RWPE2 (cell line): ENCODE results near the gene ABCA7.

Experiments
- ATAC-seq: fragments of 200-7000 bp; cut with Tn5 transposase; 3 replicates; pipeline ENCODE4 v1.9.1; 2021; ENCODE audit warnings: low read depth
- DNase-seq: peaks from one replicate; pipeline ENCODE4 v3.0.0-alpha.2; 2020; ENCODE audit warnings: low spot score
- H3K27ac ChIP-seq: fragments of 450-650 bp; 2 replicates; pipeline ENCODE4 v1.5.1; 2017; ENCODE audit warnings: mild to moderate bottlenecking; ENCODE audit not compliant: poor library complexity, severe bottlenecking
- H3K27me3 ChIP-seq: fragments of 250-450 bp; sonication (Bioruptor Pico); 2 replicates; pipeline ENCODE4 v1.5.1; 2021; ENCODE audit warnings: mild to moderate bottlenecking, moderate library complexity; ENCODE audit not compliant: insufficient read depth, poor library complexity, severe bottlenecking
- H3K36me3 ChIP-seq: fragments of 250-450 bp; sonication (Bioruptor Pico); 2 replicates; pipeline ENCODE4 v1.5.1; 2020; ENCODE audit warnings: low read depth, mild to moderate bottlenecking, moderate library complexity
- H3K4me1 ChIP-seq: fragments of 250-450 bp; sonication (Bioruptor Pico); 2 replicates; pipeline ENCODE4 v1.5.1; 2021; ENCODE audit warnings: mild to moderate bottlenecking, moderate library complexity; ENCODE audit not compliant: insufficient read depth, poor library complexity, severe bottlenecking
- H3K4me3 ChIP-seq: fragments of 250-450 bp; sonication (Bioruptor Pico); 2 replicates; pipeline ENCODE4 v1.5.1; 2021; ENCODE audit warnings: mild to moderate bottlenecking, moderate library complexity; ENCODE audit not compliant: severe bottlenecking
- H3K9me3 ChIP-seq: fragments of 250-450 bp; sonication (Bioruptor Pico); 2 replicates; pipeline ENCODE4 v1.5.1; 2021; ENCODE audit warnings: mild to moderate bottlenecking, moderate library complexity; ENCODE audit not compliant: severe bottlenecking
- TF ChIP-seq, protein P1 (sequence below): fragments of 450-650 bp; IDR thresholded peaks from one replicate; pipeline ENCODE4 v1.5.1; 2017; ENCODE audit warnings: mild to moderate bottlenecking, moderate library complexity; ENCODE audit not compliant: poor library complexity, severe bottlenecking

Gene ABCA7

GRCh38 chr19:1050989-1051788 lies 11.3 kb downstream of the ABCA7 start:
- H3K36me3 ChIP-seq = no peaks in the 10 kb centered on the region
- no peak overlapping the region for H3K27ac ChIP-seq
- no peaks in the 10 kb centered on the region for H3K27me3 ChIP-seq
- TF ChIP-seq, protein P1, sequence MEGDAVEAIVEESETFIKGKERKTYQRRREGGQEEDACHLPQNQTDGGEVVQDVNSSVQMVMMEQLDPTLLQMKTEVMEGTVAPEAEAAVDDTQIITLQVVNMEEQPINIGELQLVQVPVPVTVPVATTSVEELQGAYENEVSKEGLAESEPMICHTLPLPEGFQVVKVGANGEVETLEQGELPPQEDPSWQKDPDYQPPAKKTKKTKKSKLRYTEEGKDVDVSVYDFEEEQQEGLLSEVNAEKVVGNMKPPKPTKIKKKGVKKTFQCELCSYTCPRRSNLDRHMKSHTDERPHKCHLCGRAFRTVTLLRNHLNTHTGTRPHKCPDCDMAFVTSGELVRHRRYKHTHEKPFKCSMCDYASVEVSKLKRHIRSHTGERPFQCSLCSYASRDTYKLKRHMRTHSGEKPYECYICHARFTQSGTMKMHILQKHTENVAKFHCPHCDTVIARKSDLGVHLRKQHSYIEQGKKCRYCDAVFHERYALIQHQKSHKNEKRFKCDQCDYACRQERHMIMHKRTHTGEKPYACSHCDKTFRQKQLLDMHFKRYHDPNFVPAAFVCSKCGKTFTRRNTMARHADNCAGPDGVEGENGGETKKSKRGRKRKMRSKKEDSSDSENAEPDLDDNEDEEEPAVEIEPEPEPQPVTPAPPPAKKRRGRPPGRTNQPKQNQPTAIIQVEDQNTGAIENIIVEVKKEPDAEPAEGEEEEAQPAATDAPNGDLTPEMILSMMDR = no peak
- no peaks in the 10 kb centered on the region for H3K4me1 ChIP-seq
- no peaks in the 10 kb centered on the region for H3K9me3 ChIP-seq
- no peak overlapping the region for H3K4me3 ChIP-seq
- DNase-seq = no peak
- no peak for ATAC-seq

- H3K27me3 ChIP-seq = no peaks in the 10 kb centered on the region
- TF ChIP-seq, protein P1 = no peak
- no peak for ATAC-seq
- H3K27ac ChIP-seq = no peak overlapping the region
- H3K9me3 ChIP-seq = no peaks in the 10 kb centered on the region
- no peak for DNase-seq
- no peak overlapping the region for H3K4me3 ChIP-seq
- no peaks in the 10 kb centered on the region for H3K36me3 ChIP-seq
- H3K4me1 ChIP-seq = no peaks in the 10 kb centered on the region
These were observed 11.9 kb downstream of the ABCA7 start for GRCh38 chr19:1051791-1052190.

DNA sequence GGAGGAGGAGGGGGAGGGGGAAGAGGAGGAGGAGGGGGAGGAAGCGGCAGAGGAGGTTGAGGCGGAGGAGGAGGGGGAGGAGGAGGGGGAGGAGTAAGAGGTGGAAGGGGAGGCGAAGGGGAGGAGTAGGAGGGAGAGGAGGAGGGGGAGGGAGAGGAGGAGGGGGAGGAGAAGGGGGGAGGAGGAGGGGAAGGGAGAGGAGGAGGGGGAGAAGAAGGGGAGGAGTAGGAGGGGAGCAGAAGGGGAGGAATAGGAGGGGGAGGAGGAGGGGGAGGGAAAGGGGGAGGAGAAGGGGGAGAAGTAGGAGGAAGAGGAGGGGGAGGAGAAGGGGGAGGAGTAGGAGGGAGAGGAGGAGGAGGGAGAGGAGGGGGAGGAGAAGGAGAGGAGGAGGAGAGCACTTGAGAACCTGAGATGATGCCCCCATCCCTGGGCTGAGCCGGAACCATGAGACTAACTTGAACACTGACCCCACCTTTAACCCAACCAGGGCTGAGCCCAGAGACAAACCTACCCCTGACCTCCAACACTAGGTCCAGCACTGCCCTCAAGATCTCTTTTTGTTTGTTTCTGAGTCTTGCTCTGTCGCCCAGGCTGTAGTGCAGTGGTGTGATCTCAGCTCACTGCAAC lies 12.6 kb downstream of the ABCA7 start:
- TF ChIP-seq, protein P1 = no peak
- DNase-seq (no peak), ATAC-seq (peak; percentile 21; the same call in 1 of the 3 replicates)
- H3K27ac ChIP-seq = no peak overlapping the region
- H3K36me3 ChIP-seq = no peaks in the 10 kb centered on the region
- H3K4me3 ChIP-seq = no peak overlapping the region
- no peaks in the 10 kb centered on the region for H3K4me1 ChIP-seq
- no peaks in the 10 kb centered on the region for H3K27me3 ChIP-seq
- no peaks in the 10 kb centered on the region for H3K9me3 ChIP-seq

DNA sequence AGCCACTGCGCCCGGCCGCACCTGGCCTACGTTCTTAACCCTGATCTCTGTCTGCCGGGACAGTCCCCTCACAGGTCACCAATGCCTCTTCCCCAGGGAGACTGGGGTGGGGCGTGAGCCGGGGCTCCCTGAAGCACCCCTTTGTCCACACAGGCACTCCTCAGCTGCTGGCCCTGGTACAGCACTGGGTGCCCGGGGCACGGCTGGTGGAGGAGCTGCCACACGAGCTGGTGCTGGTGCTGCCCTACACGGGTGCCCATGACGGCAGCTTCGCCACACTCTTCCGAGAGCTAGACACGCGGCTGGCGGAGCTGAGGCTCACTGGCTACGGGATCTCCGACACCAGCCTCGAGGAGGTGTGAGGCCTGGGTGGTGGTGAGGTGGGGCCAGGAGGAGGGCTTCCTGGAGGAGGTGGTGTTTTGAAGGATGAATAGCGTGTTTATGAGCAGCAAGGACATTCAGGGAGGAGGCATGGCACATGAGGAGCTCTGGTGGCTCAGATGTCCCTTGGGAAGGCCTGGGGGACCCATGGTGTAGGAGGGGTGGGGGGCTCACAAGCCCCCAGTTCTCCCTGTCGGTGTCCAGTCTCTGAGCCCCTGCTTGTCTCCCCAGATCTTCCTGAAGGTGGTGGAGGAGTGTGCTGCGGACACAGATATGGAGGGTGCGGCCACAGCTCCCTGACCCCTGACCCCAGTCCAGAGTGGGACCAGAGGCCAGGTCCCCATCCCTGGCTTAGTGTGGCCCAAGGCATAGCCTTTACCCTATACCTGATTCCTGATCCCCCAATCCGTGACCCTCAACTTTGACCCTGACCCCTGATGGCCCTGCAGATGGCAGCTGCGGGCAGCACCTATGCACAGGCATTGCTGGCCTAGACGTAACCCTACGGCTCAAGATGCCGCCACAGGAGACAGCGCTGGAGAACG lies 13.5 kb downstream of the ABCA7 start:
- Histone ChIP-seq H3K9me3 (no peaks in the 10 kb centered on the region), H3K36me3 (no peaks in the 10 kb centered on the region), H3K4me1 (no peaks in the 10 kb centered on the region), H3K27me3 (no peaks in the 10 kb centered on the region), H3K27ac (no peak overlapping the region), H3K4me3 (no peak overlapping the region)
- TF ChIP-seq, protein P1 = no peak
- DNase-seq (no peak), ATAC-seq (no peak)
